ENCODE results near the gene UBTF. TPM values are rescaled to one million over a fixed set of nuclear protein-coding genes. Genes with fewer than 3 reads are reported as not detected.

UBTF gene
- total RNA-seq, 5 donors from 2014 or later (not counting 1 experiment from before 2014, with no cell fraction given): 162 to 228 (median 213) TPM

DNA sequence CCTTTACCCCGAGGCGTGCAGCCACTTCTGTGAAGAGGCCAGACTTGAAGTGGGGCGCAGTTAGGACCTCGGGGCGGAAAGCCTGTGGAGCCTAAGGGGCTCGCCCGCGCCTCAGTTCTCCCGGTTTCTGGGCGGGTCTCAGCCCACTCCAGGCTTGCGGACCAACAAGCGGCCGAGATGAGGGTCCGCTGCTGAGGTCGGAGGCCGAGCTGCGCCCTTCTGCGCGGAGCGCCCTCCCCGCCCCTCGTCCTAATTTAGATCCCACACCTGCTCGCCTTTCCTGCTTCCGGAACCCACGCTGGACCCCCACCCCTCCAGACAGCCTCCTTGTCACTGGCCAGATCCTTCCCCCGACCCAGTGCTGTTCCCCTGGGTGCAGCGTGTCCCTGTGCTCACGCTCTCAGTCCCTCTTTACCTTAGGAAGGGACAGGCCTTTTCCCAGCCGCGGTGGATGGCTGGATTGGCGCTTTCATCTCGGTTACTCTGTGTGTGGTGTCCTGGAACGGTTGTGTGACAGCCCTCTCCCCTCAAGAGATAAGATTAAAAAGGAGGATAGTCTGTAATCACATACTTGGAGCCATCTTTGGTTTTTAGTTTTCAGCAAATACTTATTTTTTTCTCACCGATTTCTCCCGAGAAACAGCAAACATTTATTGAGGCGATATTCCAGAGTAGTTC lies 18.9 kb downstream of the UBTF start:
- peaks cover 5% of the 10 kb centered on the region for H3K36me3 Mint-ChIP-seq
- H3K27me3 Mint-ChIP-seq: no peaks in the 10 kb centered on the region
- CTCF ChIA-PET: interaction anchor here in 1 of 2 donors (1.9 kb wide), 1 partner anchor 10 kb away, joined by 8 read pairs; no protein-coding TSS in a partner anchor
- no peaks in the 10 kb centered on the region for H3K9me3 Mint-ChIP-seq
- POLR2A ChIA-PET: interaction anchor here in 1 of 2 donors (0.6 kb wide), 1 partner anchor 8 kb away, joined by 3 read pairs; no protein-coding TSS in a partner anchor
- Histone ChIP-seq H3K4me3 (ENCODE audit: control insufficient read depth in 1 of 2, extremely low read depth in 1 of 2, low read length in 1 of 2) (peak overlapping the region; percentile 84 to 86), H3K27me3 (replicated peaks in 1 of 2; ENCODE audit: control insufficient read depth in 2 of 2, extremely low read depth in 1 of 2, insufficient read depth in 2 of 2, low read length in 1 of 2) (no peaks in the 10 kb centered on the region), H3K36me3 (ENCODE audit: control insufficient read depth in 2 of 2, extremely low read depth in 1 of 2, insufficient read depth in 1 of 2, low read length in 1 of 2) (peaks cover 4 to 18% of the 10 kb centered on the region in 2 donors), H3K4me1 (ENCODE audit: control insufficient read depth in 1 of 2, extremely low read depth in 1 of 2, insufficient read depth in 2 of 2, low read length in 2 of 2) (peaks cover 18 to 48% of the 10 kb centered on the region in 2 experiments), H3K9me3 (no peaks in the 10 kb centered on the region), H3K27ac (ENCODE audit: low read length) (peak overlapping the region; percentile 87)
- H3K4me3 Mint-ChIP-seq: peak overlapping the region; percentile 77 to 93 (median 88)
- no peak for DNase-seq
- peaks cover 39 to 49% (median 49%) of the 10 kb centered on the region in 3 donors for H3K4me1 Mint-ChIP-seq
- ATAC-seq (replicated peaks in 1 of 4): no peak
- H3K27ac Mint-ChIP-seq: peak overlapping the region; percentile 83 to 95
- WGBS (ENCODE audit: insufficient coverage): 10% methylated on average over 29 of the region's 36 CpGs

DNA sequence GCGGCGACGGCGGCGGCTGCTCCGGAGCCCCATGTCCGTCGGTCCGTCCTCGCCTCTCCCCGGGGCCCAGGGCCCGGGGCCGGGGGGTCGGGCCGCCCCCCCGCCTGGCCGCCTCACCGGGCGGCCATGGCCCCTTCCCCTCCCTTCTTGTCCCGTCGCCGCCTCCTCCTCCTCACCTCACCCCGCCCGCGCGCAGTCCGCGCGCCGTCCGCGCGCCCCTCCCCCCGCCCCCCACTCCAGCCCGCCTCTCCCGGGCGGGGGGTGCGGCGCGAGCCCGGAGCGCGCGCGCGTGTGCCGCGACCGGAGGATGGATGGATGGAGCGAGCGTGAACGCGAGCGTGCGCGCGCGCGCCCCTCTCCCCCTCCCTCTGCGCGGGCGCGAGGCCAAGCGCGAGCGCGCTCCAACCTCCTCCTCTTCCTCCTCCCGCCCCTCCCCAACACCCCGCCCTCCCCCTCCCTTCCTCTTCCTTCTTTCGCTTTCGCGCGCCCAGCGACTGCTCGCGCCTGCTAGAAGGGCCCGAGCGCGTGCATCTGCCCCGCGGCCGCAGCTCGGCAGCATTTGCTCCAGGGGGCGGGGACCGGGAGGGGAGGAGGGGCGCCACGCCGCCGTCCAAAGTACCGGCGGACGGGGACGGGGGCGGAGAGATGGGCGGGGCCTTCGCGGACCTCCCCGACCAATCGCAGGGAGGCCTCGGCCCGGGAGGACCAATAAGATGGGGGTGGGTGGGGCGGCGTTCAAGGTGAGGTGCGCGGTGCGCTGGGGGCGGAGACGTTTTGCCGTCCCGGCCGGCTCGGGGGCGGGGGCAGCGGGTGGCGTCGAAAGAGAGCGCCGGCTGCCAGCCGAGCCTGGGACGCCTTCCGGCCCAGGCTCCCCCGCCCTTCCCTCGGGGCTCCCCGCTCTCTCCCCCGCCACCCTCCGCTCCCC lies 19.7 kb downstream of the UBTF start, which contains the start of gene ATXN7L3:
Gene ATXN7L3 (minus strand): TSS at position 332 of the 925 bp plus-strand sequence. CDS start 1,814 bp downstream, outside the sequence.
- ATAC-seq (replicated peaks in 1 of 4): peak; percentile 81 to 86 (median 82)
- H3K27me3 ChIP-seq (replicated peaks in 1 of 2; ENCODE audit: control insufficient read depth in 2 of 2, extremely low read depth in 1 of 2, insufficient read depth in 2 of 2, low read length in 1 of 2): no peaks in the 10 kb centered on the region
- Mint-ChIP-seq H3K9me3 (no peaks in the 10 kb centered on the region), H3K27me3 (no peaks in the 10 kb centered on the region), H3K4me3 (peak within 1 kb of the TSS; percentile 83 to 93 (median 88)), H3K4me1 (peaks cover 39 to 54% (median 48%) of the 10 kb centered on the region in 3 donors), H3K36me3 (peaks cover 13% of the 10 kb centered on the region), H3K27ac (peak within 1 kb of the TSS; percentile 89 to 95)
- under 1% methylated on average over 74 of the region's 126 CpGs for WGBS (ENCODE audit: insufficient coverage)
- CTCF ChIA-PET: interaction anchor here in 1 of 2 donors (0.5 to 0.6 kb wide), 3 partner anchors 129 to 964 kb away, joined by 3 to 4 read pairs (median 3); no protein-coding TSS in a partner anchor
- peaks cover 18 to 48% of the 10 kb centered on the region in 2 experiments for H3K4me1 ChIP-seq (ENCODE audit: control insufficient read depth in 1 of 2, extremely low read depth in 1 of 2, insufficient read depth in 2 of 2, low read length in 2 of 2)
- POLR2A ChIA-PET: interaction anchor here in 1 of 2 donors (0.6 kb wide), 1 partner anchor 17 kb away, joined by 14 read pairs; no protein-coding TSS in a partner anchor
- peaks cover 4 to 26% of the 10 kb centered on the region in 2 donors for H3K36me3 ChIP-seq (ENCODE audit: control insufficient read depth in 2 of 2, extremely low read depth in 1 of 2, insufficient read depth in 1 of 2, low read length in 1 of 2)
- H3K27ac ChIP-seq (ENCODE audit: low read length): peak within 1 kb of the TSS; percentile 87
- DNase-seq: peak; percentile 96 to 100 (median 99)
- peak within 1 kb of the TSS; percentile 84 to 86 for H3K4me3 ChIP-seq (ENCODE audit: control insufficient read depth in 1 of 2, extremely low read depth in 1 of 2, low read length in 1 of 2)
- no peaks in the 10 kb centered on the region for H3K9me3 ChIP-seq

DNA sequence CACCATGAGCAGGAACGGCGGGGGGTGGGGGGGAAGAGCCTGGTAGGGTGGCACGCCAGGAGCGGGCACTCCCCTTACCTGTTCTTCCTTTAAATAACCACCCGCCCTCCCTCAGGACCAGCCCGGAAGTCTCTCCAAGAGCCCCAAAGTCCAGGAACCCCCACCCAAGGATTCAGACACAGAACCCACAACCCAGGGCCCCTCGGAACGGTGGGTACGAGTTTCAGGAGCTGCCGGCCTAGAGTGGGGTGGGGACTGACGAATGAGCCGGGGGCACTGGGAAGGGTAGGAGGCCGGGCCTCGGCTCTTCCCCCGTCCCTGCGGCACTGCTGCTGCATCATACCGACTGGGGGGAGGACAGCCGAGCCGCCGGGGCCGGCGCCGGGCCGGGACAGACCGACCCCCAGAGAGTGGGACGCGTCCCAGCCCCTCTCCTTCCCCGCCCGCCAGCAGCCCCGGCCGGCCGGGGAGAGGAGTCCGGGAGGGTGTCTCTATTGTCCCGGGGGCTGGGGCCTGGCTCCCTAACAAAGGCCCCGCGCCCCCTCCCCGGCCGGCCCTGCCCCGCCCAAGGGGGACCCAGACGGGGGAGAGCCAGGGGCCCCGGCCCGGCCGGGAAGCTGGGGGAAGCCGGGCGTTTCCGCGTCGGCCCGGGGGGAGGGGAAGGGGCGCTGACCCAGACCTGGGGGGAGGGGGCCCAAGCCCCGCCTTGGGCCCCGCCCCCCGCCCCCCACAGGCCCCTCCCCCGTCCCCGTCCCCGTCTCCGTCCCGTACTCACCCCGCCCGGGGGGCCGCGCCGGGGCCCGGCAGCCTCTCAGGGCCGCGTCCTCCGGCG lies 20.5 kb downstream of the UBTF start:
- Histone ChIP-seq H3K9me3 (no peaks in the 10 kb centered on the region), H3K36me3 (ENCODE audit: control insufficient read depth in 2 of 2, extremely low read depth in 1 of 2, insufficient read depth in 1 of 2, low read length in 1 of 2) (peaks cover 5 to 35% of the 10 kb centered on the region in 2 donors), H3K4me3 (ENCODE audit: control insufficient read depth in 1 of 2, extremely low read depth in 1 of 2, low read length in 1 of 2) (peak overlapping the region; percentile 84 to 86), H3K27me3 (replicated peaks in 1 of 2; ENCODE audit: control insufficient read depth in 2 of 2, extremely low read depth in 1 of 2, insufficient read depth in 2 of 2, low read length in 1 of 2) (no peaks in the 10 kb centered on the region), H3K4me1 (ENCODE audit: control insufficient read depth in 1 of 2, extremely low read depth in 1 of 2, insufficient read depth in 2 of 2, low read length in 2 of 2) (peaks cover 18 to 42% of the 10 kb centered on the region in 2 experiments), H3K27ac (ENCODE audit: low read length) (peak overlapping the region; percentile 67)
- CTCF ChIA-PET: interaction anchor here (0.5 to 1.3 kb wide), 4 partner anchors 11 to 23 kb away, joined by 3 to 5 read pairs (median 4); partner anchors contain the start of gene TMUB2 (in 1 of the 2)
- Mint-ChIP-seq H3K27me3 (no peaks in the 10 kb centered on the region), H3K4me3 (peak overlapping the region; percentile 83 to 88 (median 84)), H3K27ac (peak overlapping the region; percentile 89 to 95), H3K36me3 (peaks cover 18% of the 10 kb centered on the region), H3K4me1 (peaks cover 33 to 49% (median 41%) of the 10 kb centered on the region in 3 donors), H3K9me3 (no peaks in the 10 kb centered on the region)
- ATAC-seq (replicated peaks in 1 of 4): peak; percentile 22 to 33 (median 27)
- under 1% methylated on average over 35 of the region's 68 CpGs for WGBS (ENCODE audit: insufficient coverage)
- POLR2A ChIA-PET: interaction anchor here (0.6 to 1.0 kb wide), 3 partner anchors 10 to 122 kb away, joined by 3 to 4 read pairs (median 3); partner anchors contain the start of gene TMUB2 (in 1 of the 2)
- peak in 28 of 35 experiments; percentile 19 to 63 (median 44) for DNase-seq

DNA sequence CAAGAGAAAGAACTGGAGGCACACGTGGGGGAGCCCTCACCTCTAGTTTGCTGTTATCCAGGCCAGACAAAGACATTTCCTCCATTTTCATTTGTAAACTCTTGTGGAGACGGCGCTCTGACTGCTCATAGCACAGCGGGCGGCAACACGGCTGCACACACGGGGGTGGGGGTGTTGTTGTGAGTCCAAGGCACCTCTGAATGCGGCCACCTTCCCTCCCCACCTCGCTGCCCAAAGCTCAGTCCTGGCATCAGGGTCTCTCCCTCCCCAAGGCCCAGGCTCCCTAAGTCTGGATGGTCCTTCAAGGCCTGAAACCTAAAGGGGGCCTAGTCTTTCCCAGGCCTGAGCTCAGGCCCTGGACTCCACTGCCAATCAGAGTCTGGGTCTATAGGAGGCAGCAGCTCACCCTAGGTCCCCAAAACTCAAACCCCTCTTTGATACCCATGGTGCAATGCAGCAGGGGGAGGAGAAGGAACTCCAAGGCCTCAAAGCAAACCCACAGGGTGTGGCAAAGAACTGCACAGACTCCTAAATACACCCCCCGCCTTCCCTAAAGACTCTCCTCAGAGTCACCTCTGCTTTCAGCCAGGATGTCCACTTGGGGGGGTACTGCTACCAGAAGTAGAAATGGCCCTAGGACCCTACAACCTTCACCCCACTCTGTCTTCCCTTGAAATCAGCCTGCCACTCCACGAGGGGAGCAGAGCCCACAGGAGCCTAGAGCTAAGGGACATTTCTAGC lies 21.3 kb downstream of the UBTF start:
- Mint-ChIP-seq H3K27ac (peak overlapping the region; percentile 89 to 95), H3K4me3 (peak overlapping the region; percentile 83 to 88 (median 84)), H3K36me3 (peaks cover 20% of the 10 kb centered on the region), H3K27me3 (no peaks in the 10 kb centered on the region), H3K4me1 (peaks cover 26 to 41% (median 34%) of the 10 kb centered on the region in 3 donors), H3K9me3 (no peaks in the 10 kb centered on the region)
- H3K36me3 ChIP-seq (ENCODE audit: control insufficient read depth in 2 of 2, extremely low read depth in 1 of 2, insufficient read depth in 1 of 2, low read length in 1 of 2): peaks cover 7 to 41% of the 10 kb centered on the region in 2 donors
- DNase-seq (peak in 25 of 35 experiments; percentile 25 to 73 (median 43)), ATAC-seq (replicated peaks in 1 of 4) (peak in 3 of 4 experiments; percentile 21 to 24 (median 23))
- WGBS (ENCODE audit: insufficient coverage): 0% methylated on average over 1 of the region's 11 CpGs
- no peaks in the 10 kb centered on the region for H3K27me3 ChIP-seq (replicated peaks in 1 of 2; ENCODE audit: control insufficient read depth in 2 of 2, extremely low read depth in 1 of 2, insufficient read depth in 2 of 2, low read length in 1 of 2)
- H3K4me3 ChIP-seq (ENCODE audit: control insufficient read depth in 1 of 2, extremely low read depth in 1 of 2, low read length in 1 of 2): peak overlapping the region; percentile 84 to 86
- H3K27ac ChIP-seq (ENCODE audit: low read length): peak overlapping the region; percentile 67
- ChIA-PET POLR2A (interaction anchor here in 1 of 2 donors (0.5 to 1.0 kb wide), 3 partner anchors 9 to 237 kb away, joined by 3 to 4 read pairs (median 4); partner anchors contain the start of gene TMUB2), CTCF (interaction anchor here (0.5 to 1.3 kb wide), 4 partner anchors 11 to 24 kb away, joined by 3 to 5 read pairs (median 4); partner anchors contain the start of gene TMUB2 (in 1 of the 2))
- H3K4me1 ChIP-seq (ENCODE audit: control insufficient read depth in 1 of 2, extremely low read depth in 1 of 2, insufficient read depth in 2 of 2, low read length in 2 of 2): peaks cover 13 to 35% of the 10 kb centered on the region in 2 experiments
- H3K9me3 ChIP-seq: no peaks in the 10 kb centered on the region

DNA sequence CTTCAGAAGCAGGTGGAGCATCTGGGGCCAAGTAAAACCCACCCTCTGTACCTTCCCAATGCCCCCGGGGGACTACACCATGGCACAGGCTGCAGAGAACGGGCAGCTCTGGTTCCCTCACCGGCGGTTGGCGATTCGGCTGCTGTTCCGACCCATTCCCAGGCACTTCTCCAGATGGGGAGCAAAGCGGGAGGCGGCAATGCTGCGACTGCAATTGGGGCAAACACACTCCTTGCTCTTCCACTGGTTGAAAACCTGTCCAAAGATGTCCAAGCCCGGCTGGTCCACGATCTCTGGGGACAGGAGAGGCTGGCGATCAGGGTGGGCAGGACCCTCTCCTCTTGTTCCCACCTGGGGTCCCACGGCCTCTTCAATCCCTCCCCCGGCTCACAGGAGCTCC lies 22.4 kb downstream of the UBTF start:
- Mint-ChIP-seq H3K27ac (peak overlapping the region in 1 of 2 donors; percentile 95), H3K27me3 (no peaks in the 10 kb centered on the region), H3K4me1 (peaks cover 21 to 34% (median 29%) of the 10 kb centered on the region in 3 donors), H3K9me3 (no peaks in the 10 kb centered on the region), H3K4me3 (peak overlapping the region in 1 of 3 donors; percentile 84), H3K36me3 (peaks cover 20% of the 10 kb centered on the region)
- H3K27me3 ChIP-seq (replicated peaks in 1 of 2; ENCODE audit: control insufficient read depth in 2 of 2, extremely low read depth in 1 of 2, insufficient read depth in 2 of 2, low read length in 1 of 2): no peaks in the 10 kb centered on the region
- DNase-seq: no peak
- WGBS (ENCODE audit: insufficient coverage): 96% methylated on average over 15 of the region's 15 CpGs
- ChIA-PET POLR2A (no interaction called here), CTCF (no interaction called here)
- H3K4me1 ChIP-seq (ENCODE audit: control insufficient read depth in 1 of 2, extremely low read depth in 1 of 2, insufficient read depth in 2 of 2, low read length in 2 of 2): peaks cover 12 to 33% of the 10 kb centered on the region in 2 experiments
- H3K9me3 ChIP-seq: no peaks in the 10 kb centered on the region
- H3K27ac ChIP-seq (ENCODE audit: low read length): no peak overlapping the region
- H3K4me3 ChIP-seq (ENCODE audit: control insufficient read depth in 1 of 2, extremely low read depth in 1 of 2, low read length in 1 of 2): peak overlapping the region in 1 of 2 donors; percentile 3
- ATAC-seq (replicated peaks in 1 of 4): no peak
- peaks cover 12 to 49% of the 10 kb centered on the region in 2 donors for H3K36me3 ChIP-seq (ENCODE audit: control insufficient read depth in 2 of 2, extremely low read depth in 1 of 2, insufficient read depth in 1 of 2, low read length in 1 of 2)

Measured in T-cell (primary cell).